B cell (primary cell): Measurements from ENCODE around the gene FNDC11. TPM values are rescaled to one million over a fixed set of nuclear protein-coding genes. Genes with fewer than 3 reads are reported as not detected.

ENCODE experiments used
- ATAC-seq: fragments of 200-7000 bp; cut with Tn5 transposase; one replicate; pipeline ENCODE4 v1.10.0; 2021; ENCODE audit warnings: low read depth, mild to moderate bottlenecking, moderate number of reproducible peaks, moderate library complexity
- CTCF ChIA-PET: fragments of 350-600 bp; sonication (Branson Sonifier 250); formaldehyde crosslinking; loops from one replicate; lab custom pipeline; 2021; ENCODE audit warnings: antibody characterized with exemption, inconsistent platforms; lab: Charles Lee
- POLR2A ChIA-PET: fragments of 350-600 bp; sonication (Branson Sonifier 250); formaldehyde crosslinking; loops from one replicate; lab custom pipeline; 2021; ENCODE audit warnings: antibody characterized with exemption; lab: Charles Lee
- DNase-seq: peaks from one replicate; pipeline ENCODE4 v3.0.0; 2013
- H2AFZ ChIP-seq: 2 replicates; pipeline ENCODE4 v1.6.1; 2012; ENCODE audit warnings: mild to moderate bottlenecking, low read depth, low read length; ENCODE audit not compliant: insufficient read depth, poor library complexity, severe bottlenecking
- H3K27ac ChIP-seq, 2 donors: 1 replicate in 1 of 2; 2 replicates in 1 of 2; pipeline ENCODE4 v1.5.1; 2012 to 2013; ENCODE audit warnings: low read length in 2 of 2, mild to moderate bottlenecking in 2 of 2, moderate library complexity in 1 of 2
- H3K27me3 ChIP-seq, 4 experiments: fragments of 200-600 bp in 1 of 4; sonication (generic) in 1 of 4; replicated peaks in 1 of 4; 1 replicate in 2 of 4; 2 replicates in 2 of 4; pipeline versions ENCODE4 v1.6.1 to v1.7.0; 2013 to 2016; ENCODE audit warnings: low read length in 3 of 4, mild to moderate bottlenecking in 2 of 4, mixed read lengths in 1 of 4, moderate library complexity in 1 of 4; ENCODE audit not compliant: insufficient read depth in 4 of 4, control insufficient read depth in 3 of 4; ENCODE audit errors: control extremely low read depth in 1 of 4
- H3K36me3 ChIP-seq, 2 experiments: replicated peaks in 1 of 2; 1 replicate in 1 of 2; 2 replicates in 1 of 2; pipeline versions ENCODE4 v1.6.1 to v1.7.1; 2013; ENCODE audit warnings: low read length in 1 of 2; ENCODE audit not compliant: insufficient read depth in 2 of 2, control insufficient read depth in 1 of 2; ENCODE audit errors: control extremely low read depth in 1 of 2, extremely low read depth in 1 of 2
- H3K4me1 ChIP-seq, 2 donors: fragments of 200-600 bp in 1 of 2; sonication (generic) in 1 of 2; 1 replicate in 1 of 2; 2 replicates in 1 of 2; pipeline versions ENCODE4 v1.5.1 to v1.6.1; 2013 to 2017; ENCODE audit warnings: low read length in 2 of 2; ENCODE audit not compliant: control insufficient read depth in 2 of 2, insufficient read depth in 2 of 2
- H3K4me2 ChIP-seq: replicated peaks from 2 replicates; pipeline ENCODE3; 2012; ENCODE audit warnings: mild to moderate bottlenecking, low read depth, low read length; ENCODE audit not compliant: poor library complexity, severe bottlenecking
- H3K4me3 ChIP-seq, 5 experiments: fragments of 200-600 bp in 1 of 5; sonication (generic) in 1 of 5; 1 replicate in 3 of 5; 2 replicates in 2 of 5; pipeline versions ENCODE4 v1.5.1 to v1.7.0; 2011 to 2016; ENCODE audit warnings: low read length in 4 of 5, mild to moderate bottlenecking in 4 of 5, low read depth in 2 of 5, control low read depth in 1 of 5, moderate library complexity in 1 of 5; ENCODE audit not compliant: insufficient read depth in 1 of 5; ENCODE audit errors: control extremely low read depth in 1 of 5, extremely low read depth in 1 of 5
- H3K79me2 ChIP-seq: fragments of 200-600 bp; sonication (generic); one replicate; pipeline ENCODE4 v1.6.0; 2016; ENCODE audit warnings: low read length; ENCODE audit not compliant: control insufficient read depth, insufficient read depth
- H3K9ac ChIP-seq: fragments of 200-600 bp; sonication (generic); 2 replicates; pipeline ENCODE4 v1.6.1; 2017; ENCODE audit warnings: mild to moderate bottlenecking, low read length, moderate library complexity
- H3K9me3 ChIP-seq, 3 donors: one replicate each; pipeline versions ENCODE4 v1.6.1 to v1.7.1; 2013; ENCODE audit warnings: low read length in 2 of 3; ENCODE audit not compliant: control insufficient read depth in 2 of 3, insufficient read depth in 1 of 3; ENCODE audit errors: control extremely low read depth in 1 of 3
- H4K20me1 ChIP-seq: 2 replicates; pipeline ENCODE4 v1.6.0; 2012; ENCODE audit warnings: mild to moderate bottlenecking, low read length; ENCODE audit not compliant: insufficient read depth, control insufficient read depth, poor library complexity, severe bottlenecking
- H3K27ac Mint-ChIP-seq: one replicate; pipeline ENCODE4 v1.8.0; 2021; ENCODE audit warnings: mixed read lengths
- H3K27me3 Mint-ChIP-seq: one replicate; pipeline ENCODE4 v1.8.0; 2021; ENCODE audit warnings: mixed read lengths
- H3K4me1 Mint-ChIP-seq: one replicate; pipeline ENCODE4 v1.8.0; 2021; ENCODE audit warnings: mixed read lengths
- H3K4me3 Mint-ChIP-seq: one replicate; pipeline ENCODE4 v1.8.0; 2021; ENCODE audit warnings: mixed read lengths
- H3K9me3 Mint-ChIP-seq: one replicate; pipeline ENCODE4 v1.8.0; 2022; ENCODE audit warnings: mixed read lengths; ENCODE audit not compliant: insufficient read depth
- EZH2 ChIP-seq: IDR thresholded peaks from 2 replicates; pipeline ENCODE4 v1.6.1; 2012; ENCODE audit warnings: borderline replicate concordance, low read depth, mild to moderate bottlenecking, moderate library complexity, low read length; ENCODE audit not compliant: insufficient read depth, poor library complexity, severe bottlenecking
- WGBS: methylation state at CpG from one replicate; pipeline ENCODE4 v1.1.5; 2013; ENCODE audit warnings: missing lambda C conversion rate; ENCODE audit not compliant: insufficient coverage; 5-methylcytosine and 5-hydroxymethylcytosine counted together
- intact Hi-C: fragments of 100-400 bp; cut with micrococcal nuclease; formaldehyde crosslinking; loops from one replicate; pipeline ENCODE4 v1.10.0; 2022
- polyA plus RNA-seq: library from polyadenylated mRNA; depleted of rRNA; stranded (reverse); fragments of >200 nt; gene quantifications from 2 replicates; pipeline ENCODE4 v1.2.3, GENCODE V29; 2012
- total RNA-seq, 2 donors: library from RNA; stranded (reverse); fragments of 120-200 nt in 1 of 2; gene quantifications; 1 replicate in 1 of 2; 2 replicates in 1 of 2; pipeline versions ENCODE4 v1.2.3 to v1.2.4, GENCODE V29; 2013 to 2022
- TF ChIP-seq, protein P1 (sequence below): fragments of 200-600 bp; IDR thresholded peaks from one replicate; pipeline ENCODE4 v1.8.0; 2022; ENCODE audit warnings: antibody characterized with exemption, mild to moderate bottlenecking

FNDC11 gene
- total and polyA plus RNA-seq, 2 donors (not counting 1 experiment from before 2014, with no cell fraction given) = 3.8 to 34.2 TPM

DNA sequence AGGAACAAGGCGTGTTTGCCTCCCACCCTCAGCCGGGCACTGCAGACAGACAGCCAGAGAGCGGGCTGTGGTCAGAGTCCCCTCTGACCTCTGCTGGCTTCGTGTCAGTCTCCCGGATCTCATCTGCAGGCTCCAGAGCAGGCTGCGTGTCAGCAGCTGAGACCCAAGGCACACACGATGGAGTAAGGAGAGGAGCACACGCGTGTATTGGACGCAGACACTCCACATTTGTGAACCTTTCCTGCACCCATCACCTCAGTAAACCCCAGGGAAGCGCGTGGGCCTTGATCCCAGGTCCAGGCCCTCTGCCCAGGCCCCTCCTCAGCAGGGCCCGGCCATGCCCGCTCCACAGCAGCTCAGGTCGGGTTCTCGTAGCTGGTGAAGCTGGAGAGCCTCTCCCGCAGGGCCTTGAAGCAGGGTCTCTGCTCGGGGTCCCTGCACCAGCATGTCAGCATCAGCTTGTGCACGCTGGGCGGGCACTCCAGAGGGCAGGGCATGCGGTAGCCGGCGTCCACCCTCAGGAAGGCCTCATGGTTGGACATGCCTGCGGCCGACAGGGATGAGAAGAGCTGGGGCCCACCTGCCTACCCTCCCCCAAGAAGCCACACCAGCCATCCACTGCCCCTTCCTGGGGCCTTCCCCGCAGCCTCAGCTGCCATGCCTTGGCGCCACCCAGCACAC is 24.6 kb upstream of the FNDC11 start:
- no peak for TF ChIP-seq EZH2
- TF ChIP-seq, protein P1, sequence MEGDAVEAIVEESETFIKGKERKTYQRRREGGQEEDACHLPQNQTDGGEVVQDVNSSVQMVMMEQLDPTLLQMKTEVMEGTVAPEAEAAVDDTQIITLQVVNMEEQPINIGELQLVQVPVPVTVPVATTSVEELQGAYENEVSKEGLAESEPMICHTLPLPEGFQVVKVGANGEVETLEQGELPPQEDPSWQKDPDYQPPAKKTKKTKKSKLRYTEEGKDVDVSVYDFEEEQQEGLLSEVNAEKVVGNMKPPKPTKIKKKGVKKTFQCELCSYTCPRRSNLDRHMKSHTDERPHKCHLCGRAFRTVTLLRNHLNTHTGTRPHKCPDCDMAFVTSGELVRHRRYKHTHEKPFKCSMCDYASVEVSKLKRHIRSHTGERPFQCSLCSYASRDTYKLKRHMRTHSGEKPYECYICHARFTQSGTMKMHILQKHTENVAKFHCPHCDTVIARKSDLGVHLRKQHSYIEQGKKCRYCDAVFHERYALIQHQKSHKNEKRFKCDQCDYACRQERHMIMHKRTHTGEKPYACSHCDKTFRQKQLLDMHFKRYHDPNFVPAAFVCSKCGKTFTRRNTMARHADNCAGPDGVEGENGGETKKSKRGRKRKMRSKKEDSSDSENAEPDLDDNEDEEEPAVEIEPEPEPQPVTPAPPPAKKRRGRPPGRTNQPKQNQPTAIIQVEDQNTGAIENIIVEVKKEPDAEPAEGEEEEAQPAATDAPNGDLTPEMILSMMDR = no peak
- no peaks in the 10 kb centered on the region for H3K9me3 Mint-ChIP-seq
- H3K4me3 Mint-ChIP-seq = no peak overlapping the region
- Histone ChIP-seq H3K9me3 (no peaks in the 10 kb centered on the region), H3K79me2 (no peaks in the 10 kb centered on the region), H2AFZ (no peak overlapping the region), H3K36me3 (no peaks in the 10 kb centered on the region), H3K9ac (no peak overlapping the region), H3K27ac (no peak overlapping the region), H3K27me3 (peaks cover 0 to 6% (median 0%) of the 10 kb centered on the region in 4 experiments), H3K4me3 (no peak overlapping the region), H3K4me2 (no peak overlapping the region), H3K4me1 (peaks cover 6 to 7% of the 10 kb centered on the region in 2 donors), H4K20me1 (no peaks in the 10 kb centered on the region)
- intact Hi-C loops = no loop called here
- H3K27me3 Mint-ChIP-seq = no peaks in the 10 kb centered on the region
- H3K4me1 Mint-ChIP-seq = peaks cover 23% of the 10 kb centered on the region
- DNase-seq (peak; percentile 15), ATAC-seq (no peak)
- ChIA-PET POLR2A (interaction anchor here (0.5 to 1.7 kb wide), 3 partner anchors 9 to 336 kb away, joined by 3 to 8 read pairs (median 4); partner anchors contain the start of genes PPDPF and TPD52L2), CTCF (interaction anchor here (1.0 kb wide), 1 partner anchor 353 kb away, joined by 3 read pairs; no protein-coding TSS in a partner anchor)
- no peak overlapping the region for H3K27ac Mint-ChIP-seq
- WGBS = 92% methylated on average over 24 of the region's 27 CpGs
